ENCODE measurements around the gene SNN.

DNA sequence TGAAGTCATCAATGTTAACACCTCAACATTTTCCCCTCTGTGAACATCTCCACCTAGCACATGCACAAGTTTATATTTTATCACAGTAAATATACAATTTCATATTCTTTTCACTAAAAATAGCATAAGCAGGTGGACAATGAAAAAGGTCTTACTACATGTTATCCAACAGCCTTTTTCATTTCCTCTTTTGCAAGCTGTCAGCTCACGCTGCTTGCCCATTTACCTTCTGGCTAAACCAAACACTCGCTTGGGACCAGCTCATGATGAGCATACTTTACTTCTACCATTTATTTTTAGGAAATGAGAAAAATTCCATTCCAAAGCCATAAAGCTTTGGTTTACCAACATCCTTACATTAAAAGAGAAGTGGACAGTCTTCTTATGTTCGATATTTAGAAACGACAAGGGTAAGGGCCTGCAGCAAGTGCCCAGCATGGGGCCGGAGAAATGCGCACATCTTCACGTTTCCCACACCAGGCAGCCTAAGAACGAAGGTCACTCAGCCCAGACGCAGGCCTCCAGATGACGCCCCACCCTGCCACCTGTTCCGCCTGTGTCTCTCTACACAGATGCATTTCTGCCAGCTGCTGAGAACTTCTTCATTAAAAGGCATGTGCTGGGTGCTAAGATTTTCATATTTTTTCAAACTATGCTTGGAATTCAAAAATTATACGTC lies 13.9 kb downstream of the SNN start:
- TF ChIP-seq, protein P1, sequence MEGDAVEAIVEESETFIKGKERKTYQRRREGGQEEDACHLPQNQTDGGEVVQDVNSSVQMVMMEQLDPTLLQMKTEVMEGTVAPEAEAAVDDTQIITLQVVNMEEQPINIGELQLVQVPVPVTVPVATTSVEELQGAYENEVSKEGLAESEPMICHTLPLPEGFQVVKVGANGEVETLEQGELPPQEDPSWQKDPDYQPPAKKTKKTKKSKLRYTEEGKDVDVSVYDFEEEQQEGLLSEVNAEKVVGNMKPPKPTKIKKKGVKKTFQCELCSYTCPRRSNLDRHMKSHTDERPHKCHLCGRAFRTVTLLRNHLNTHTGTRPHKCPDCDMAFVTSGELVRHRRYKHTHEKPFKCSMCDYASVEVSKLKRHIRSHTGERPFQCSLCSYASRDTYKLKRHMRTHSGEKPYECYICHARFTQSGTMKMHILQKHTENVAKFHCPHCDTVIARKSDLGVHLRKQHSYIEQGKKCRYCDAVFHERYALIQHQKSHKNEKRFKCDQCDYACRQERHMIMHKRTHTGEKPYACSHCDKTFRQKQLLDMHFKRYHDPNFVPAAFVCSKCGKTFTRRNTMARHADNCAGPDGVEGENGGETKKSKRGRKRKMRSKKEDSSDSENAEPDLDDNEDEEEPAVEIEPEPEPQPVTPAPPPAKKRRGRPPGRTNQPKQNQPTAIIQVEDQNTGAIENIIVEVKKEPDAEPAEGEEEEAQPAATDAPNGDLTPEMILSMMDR (IDR thresholded peaks at IDR 0.05): no peak
- TF ChIP-seq POLR2AphosphoS5 (IDR thresholded peaks at IDR 0.05): no peak
- TF ChIP-seq POLR2A (IDR thresholded peaks at IDR 0.05; ENCODE audit: low read depth): no peak
